ENCODE measurements around the gene C1orf56. TPM values are rescaled to one million over a fixed set of nuclear protein-coding genes. Genes with fewer than 3 reads are reported as not detected.

The C1orf56 gene
- total and polyA plus RNA-seq, 2 of the 13 experiments (the other 11 are each of a cell fraction or from before 2014, with no cell fraction given) = 1.5 to 3.2 TPM

DNA sequence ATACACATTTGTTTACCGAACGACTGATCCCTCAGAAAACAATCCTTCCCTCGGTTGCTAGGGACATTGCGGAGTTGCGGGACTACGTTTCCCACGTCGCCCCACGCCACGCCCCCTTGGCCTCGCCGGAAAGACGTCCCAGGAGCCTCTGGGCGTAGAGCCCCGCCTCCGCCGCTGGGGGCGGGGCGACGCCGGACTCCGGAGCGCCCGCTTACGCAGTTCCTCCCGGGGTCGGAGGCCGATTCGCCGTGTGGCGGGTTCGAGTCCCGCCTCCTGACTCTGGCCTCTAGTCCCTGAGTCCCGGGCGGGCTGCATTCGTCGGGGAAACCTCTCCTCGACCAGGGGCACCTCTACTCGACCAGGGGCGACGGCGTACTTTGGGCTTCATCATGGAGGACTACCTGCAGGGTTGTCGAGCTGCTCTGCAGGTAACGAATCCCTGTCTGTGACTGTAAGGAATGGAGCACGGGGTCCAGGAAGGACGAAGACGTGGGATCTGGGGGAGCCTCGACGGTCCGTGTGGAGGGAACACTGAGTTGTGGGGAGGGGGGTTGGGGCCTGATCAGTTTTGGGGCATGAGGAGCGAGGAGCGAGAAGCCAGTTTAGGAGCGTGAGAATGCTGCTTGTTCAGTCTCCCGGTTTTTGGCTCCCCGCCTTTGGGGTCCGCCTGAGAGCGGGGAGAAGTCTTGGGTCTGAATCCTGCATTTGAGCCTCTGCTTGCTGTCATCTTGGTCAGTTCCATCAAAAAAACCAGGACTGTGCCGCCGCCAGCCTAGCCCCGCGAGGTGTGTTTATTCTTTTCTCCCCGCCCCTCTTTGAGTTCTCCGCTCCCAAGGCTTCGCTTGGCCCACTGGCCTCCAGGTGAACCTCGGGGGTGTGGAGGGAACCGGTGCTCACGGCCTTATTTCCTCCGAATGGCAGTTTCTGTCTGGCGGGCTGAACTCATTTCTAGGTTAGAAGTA is 39.0 kb upstream of the C1orf56 start, which contains the start of gene PRUNE1 (continued):
- TF ChIP-seq THAP9 (CRISPR knock-in tag; IDR thresholded peaks at IDR 0.05; ENCODE audit: borderline replicate concordance) = peak; percentile 87; the same call in 1 of the 2 replicates
- TF ChIP-seq SSRP1 (CRISPR knock-in tag; IDR thresholded peaks at IDR 0.05) = no peak
- TF ChIP-seq, protein P1, sequence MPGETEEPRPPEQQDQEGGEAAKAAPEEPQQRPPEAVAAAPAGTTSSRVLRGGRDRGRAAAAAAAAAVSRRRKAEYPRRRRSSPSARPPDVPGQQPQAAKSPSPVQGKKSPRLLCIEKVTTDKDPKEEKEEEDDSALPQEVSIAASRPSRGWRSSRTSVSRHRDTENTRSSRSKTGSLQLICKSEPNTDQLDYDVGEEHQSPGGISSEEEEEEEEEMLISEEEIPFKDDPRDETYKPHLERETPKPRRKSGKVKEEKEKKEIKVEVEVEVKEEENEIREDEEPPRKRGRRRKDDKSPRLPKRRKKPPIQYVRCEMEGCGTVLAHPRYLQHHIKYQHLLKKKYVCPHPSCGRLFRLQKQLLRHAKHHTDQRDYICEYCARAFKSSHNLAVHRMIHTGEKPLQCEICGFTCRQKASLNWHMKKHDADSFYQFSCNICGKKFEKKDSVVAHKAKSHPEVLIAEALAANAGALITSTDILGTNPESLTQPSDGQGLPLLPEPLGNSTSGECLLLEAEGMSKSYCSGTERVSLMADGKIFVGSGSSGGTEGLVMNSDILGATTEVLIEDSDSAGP (CRISPR knock-in tag; IDR thresholded peaks at IDR 0.05; ENCODE audit: borderline replicate concordance) = peak; percentile 88
- peak; percentile 15; the same call in 1 of the 2 replicates for TF ChIP-seq ZNF768 (CRISPR knock-in tag; IDR thresholded peaks at IDR 0.05)
- no peak for TF ChIP-seq NCOA2 (CRISPR knock-in tag; IDR thresholded peaks at IDR 0.05)
- TF ChIP-seq JUND (CRISPR knock-in tag; IDR thresholded peaks at IDR 0.05) = no peak
- TF ChIP-seq ETS1 (CRISPR knock-in tag; IDR thresholded peaks at IDR 0.05) = no peak
- peak; percentile 67 for TF ChIP-seq POLR2G (IDR thresholded peaks at IDR 0.05; ENCODE audit: low read depth, low read length)
- TF ChIP-seq TBL1XR1 (IDR thresholded peaks at IDR 0.05; ENCODE audit: borderline replicate concordance, low read length, partially characterized antibody) = peak; percentile 5
- TF ChIP-seq NONO (IDR thresholded peaks at IDR 0.05) = no peak
- peak; percentile 82 for TF ChIP-seq NONO (CRISPR knock-in tag; conservative IDR thresholded peaks at IDR 0.05)
- TF ChIP-seq ZXDC (CRISPR knock-in tag; IDR thresholded peaks at IDR 0.05) = no peak
- TF ChIP-seq, protein P2, sequence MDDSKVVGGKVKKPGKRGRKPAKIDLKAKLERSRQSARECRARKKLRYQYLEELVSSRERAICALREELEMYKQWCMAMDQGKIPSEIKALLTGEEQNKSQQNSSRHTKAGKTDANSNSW (CRISPR knock-in tag; IDR thresholded peaks at IDR 0.05; ENCODE audit: borderline replicate concordance) = 0 out of 2 replicates have a peak, but pooled peaks have one; percentile 48
- TF ChIP-seq ZNF207 (IDR thresholded peaks at IDR 0.05; ENCODE audit: borderline replicate concordance) = no peak
- 0 out of 2 replicates have a peak, but pooled peaks have one; percentile 4 for TF ChIP-seq RAD21 (CRISPR knock-in tag; IDR thresholded peaks at IDR 0.05)
- TF ChIP-seq GTF3A (CRISPR knock-in tag; conservative IDR thresholded peaks at IDR 0.05) = peak; percentile 87; the same call in 1 of the 2 replicates
- TF ChIP-seq RARA (CRISPR knock-in tag; IDR thresholded peaks at IDR 0.05) = peak; percentile 94
